GM12878 (cell line): ENCODE results near the gene NXPE4. TPM values are rescaled to one million over a fixed set of nuclear protein-coding genes. Genes with fewer than 3 reads are reported as not detected.

Experiments used
- BACH1 ChIP-seq: fragments of 450-650 bp; IDR thresholded peaks from 2 replicates; pipeline ENCODE4 v1.6.1; 2017; ENCODE audit warnings: mild to moderate bottlenecking, borderline replicate concordance
- CREM ChIP-seq: IDR thresholded peaks from 2 replicates; pipeline ENCODE4 v1.6.1; 2014; ENCODE audit warnings: antibody characterized with exemption, low read depth
- EZH2 ChIP-seq: IDR thresholded peaks from 2 replicates; pipeline ENCODE4 v1.6.1; 2012; ENCODE audit warnings: low read depth, mild to moderate bottlenecking, control low read depth, inconsistent platforms, low read length, borderline replicate concordance; ENCODE audit not compliant: control insufficient read depth
- MEF2B ChIP-seq: fragments of 450-650 bp; IDR thresholded peaks from 2 replicates; pipeline ENCODE4 v1.6.1; 2018; ENCODE audit warnings: mild to moderate bottlenecking, moderate library complexity; ENCODE audit not compliant: partially characterized antibody, poor library complexity, severe bottlenecking
- MTA3 ChIP-seq: IDR thresholded peaks from 2 replicates; pipeline ENCODE4 v1.6.1; 2012; ENCODE audit warnings: low read length, inconsistent platforms, borderline replicate concordance
- NBN ChIP-seq: fragments of 450-650 bp; IDR thresholded peaks from 2 replicates; pipeline ENCODE4 v1.6.1; 2016
- NFYB ChIP-seq: IDR thresholded peaks from 2 replicates; pipeline ENCODE4 v1.6.1; 2011; ENCODE audit warnings: low read depth, mild to moderate bottlenecking, low read length, improper control_type of control experiment, moderate library complexity; ENCODE audit not compliant: insufficient read depth
- PAX5 ChIP-seq: IDR thresholded peaks from 2 replicates; pipeline ENCODE4 v1.6.1; 2011; ENCODE audit warnings: low read depth, low read length, borderline replicate concordance
- PAX8 ChIP-seq: fragments of 450-650 bp; IDR thresholded peaks from 2 replicates; pipeline ENCODE4 v1.6.1; 2017; ENCODE audit warnings: mild to moderate bottlenecking, moderate library complexity
- POU2F2 ChIP-seq: IDR thresholded peaks from 3 replicates; pipeline ENCODE4 v1.6.1; 2011; ENCODE audit warnings: low read depth, mild to moderate bottlenecking, low read length, borderline replicate concordance
- RCOR1 ChIP-seq: conservative IDR thresholded peaks from 2 replicates; pipeline ENCODE4 v1.6.1; 2012; ENCODE audit warnings: low read depth, low read length, improper control_type of control experiment
- polyA plus RNA-seq, 11 experiments: library from polyadenylated mRNA; depleted of rRNA in 4 of 11; unstranded in 6 of 11; stranded (reverse) in 5 of 11; fragments of >200 nt; fragmentation: Nextera tagmentation in 4 of 11; fragmentation: Illumina TruSeq in 1 of 11; extraction: Ambion mirVana in 4 of 11; extraction: Trizol in 1 of 11; gene quantifications; 1 replicate in 1 of 11; 2 replicates in 10 of 11; pipeline versions ENCODE4 v1.2.1 to v1.2.3, GENCODE V29; 2011 to 2016; ENCODE audit warnings: inconsistent platforms in 2 of 11, missing spikeins in 2 of 11, low read depth in 1 of 11
- total RNA-seq, 4 experiments: library from RNA; depleted of rRNA in 3 of 4; stranded (reverse); fragments of >200 nt in 3 of 4; fragmentation: Illumina TruSeq in 1 of 4; extraction: Trizol in 1 of 4; gene quantifications; 2 replicates each; pipeline versions ENCODE4 v1.2.1 to v1.2.3, GENCODE V29; 2013 to 2021
- TF ChIP-seq, protein P1 (sequence below): fragments of 450-650 bp; IDR thresholded peaks from 2 replicates; pipeline ENCODE4 v1.6.1; 2016; ENCODE audit warnings: mild to moderate bottlenecking, moderate library complexity, borderline replicate concordance
- TF ChIP-seq, protein P2 (sequence below): fragments of 450-650 bp; formaldehyde crosslinking; IDR thresholded peaks from 2 replicates; pipeline ENCODE4 v1.4.0; 2020; ENCODE audit warnings: mild to moderate bottlenecking, moderate library complexity
- TF ChIP-seq, protein P3 (sequence below): fragments of 450-650 bp; IDR thresholded peaks from 2 replicates; pipeline ENCODE4 v1.6.1; 2017; ENCODE audit warnings: mild to moderate bottlenecking, low read depth, inconsistent platforms; ENCODE audit not compliant: poor library complexity, severe bottlenecking
- TF ChIP-seq, protein P4 (sequence below), 3 experiments: IDR thresholded peaks in 2 of 3; conservative IDR thresholded peaks in 1 of 3; 2 replicates each; pipeline ENCODE4 v1.5.1; 2011; ENCODE audit warnings: low read depth in 3 of 3, low read length in 3 of 3, mild to moderate bottlenecking in 3 of 3, control low read depth in 2 of 3, moderate library complexity in 2 of 3, inconsistent platforms in 1 of 3, mixed read lengths in 1 of 3; ENCODE audit not compliant: control insufficient read depth in 2 of 3, insufficient read depth in 1 of 3; ENCODE audit errors: extremely low read depth in 1 of 3

The NXPE4 gene
- total and polyA plus RNA-seq, 10 of the 15 experiments (the other 5 are each of a cell fraction or from before 2014, with no cell fraction given) = not detected

DNA sequence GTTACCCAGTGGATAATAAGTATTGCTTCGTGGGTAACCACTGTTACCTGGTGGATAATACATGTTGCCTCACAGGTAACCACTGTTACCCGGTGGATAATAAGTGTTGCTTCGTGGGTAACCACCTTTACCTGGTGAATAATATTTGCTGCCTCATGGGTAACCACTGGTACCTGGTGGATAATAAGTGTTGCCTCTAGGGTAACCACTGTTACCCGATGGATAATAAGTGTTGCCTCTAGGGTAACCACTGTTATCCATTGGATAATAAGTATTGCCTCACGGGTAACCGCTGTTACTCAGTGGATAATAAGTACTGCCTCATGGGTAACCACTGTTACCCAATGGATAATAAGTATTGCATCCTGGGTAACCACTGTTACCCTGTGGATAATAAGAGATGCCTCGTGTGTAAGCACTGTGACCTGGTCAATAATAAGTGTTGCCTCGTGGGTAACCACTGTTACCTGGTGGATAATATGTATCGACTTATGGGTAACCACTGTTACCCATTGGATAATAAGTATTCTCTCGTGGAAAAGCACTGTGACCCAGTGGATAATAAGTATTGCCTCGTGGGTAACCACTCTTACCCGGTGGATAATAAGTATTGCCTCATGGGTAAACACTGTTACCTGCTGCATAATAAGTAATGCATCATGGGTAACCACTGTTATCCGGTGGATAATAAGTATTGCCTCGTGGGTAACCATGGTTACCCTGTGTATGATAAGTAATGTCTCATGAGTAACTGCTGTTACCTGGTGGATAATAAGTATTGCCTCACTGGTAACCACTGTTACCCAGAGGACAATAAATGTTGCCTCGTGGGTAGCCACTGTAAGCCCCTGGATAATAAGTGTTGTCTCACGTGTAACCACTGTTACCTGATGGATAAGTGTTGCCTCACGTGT is 20.1 kb upstream of the NXPE4 start (continued):
- TF ChIP-seq, protein P1, sequence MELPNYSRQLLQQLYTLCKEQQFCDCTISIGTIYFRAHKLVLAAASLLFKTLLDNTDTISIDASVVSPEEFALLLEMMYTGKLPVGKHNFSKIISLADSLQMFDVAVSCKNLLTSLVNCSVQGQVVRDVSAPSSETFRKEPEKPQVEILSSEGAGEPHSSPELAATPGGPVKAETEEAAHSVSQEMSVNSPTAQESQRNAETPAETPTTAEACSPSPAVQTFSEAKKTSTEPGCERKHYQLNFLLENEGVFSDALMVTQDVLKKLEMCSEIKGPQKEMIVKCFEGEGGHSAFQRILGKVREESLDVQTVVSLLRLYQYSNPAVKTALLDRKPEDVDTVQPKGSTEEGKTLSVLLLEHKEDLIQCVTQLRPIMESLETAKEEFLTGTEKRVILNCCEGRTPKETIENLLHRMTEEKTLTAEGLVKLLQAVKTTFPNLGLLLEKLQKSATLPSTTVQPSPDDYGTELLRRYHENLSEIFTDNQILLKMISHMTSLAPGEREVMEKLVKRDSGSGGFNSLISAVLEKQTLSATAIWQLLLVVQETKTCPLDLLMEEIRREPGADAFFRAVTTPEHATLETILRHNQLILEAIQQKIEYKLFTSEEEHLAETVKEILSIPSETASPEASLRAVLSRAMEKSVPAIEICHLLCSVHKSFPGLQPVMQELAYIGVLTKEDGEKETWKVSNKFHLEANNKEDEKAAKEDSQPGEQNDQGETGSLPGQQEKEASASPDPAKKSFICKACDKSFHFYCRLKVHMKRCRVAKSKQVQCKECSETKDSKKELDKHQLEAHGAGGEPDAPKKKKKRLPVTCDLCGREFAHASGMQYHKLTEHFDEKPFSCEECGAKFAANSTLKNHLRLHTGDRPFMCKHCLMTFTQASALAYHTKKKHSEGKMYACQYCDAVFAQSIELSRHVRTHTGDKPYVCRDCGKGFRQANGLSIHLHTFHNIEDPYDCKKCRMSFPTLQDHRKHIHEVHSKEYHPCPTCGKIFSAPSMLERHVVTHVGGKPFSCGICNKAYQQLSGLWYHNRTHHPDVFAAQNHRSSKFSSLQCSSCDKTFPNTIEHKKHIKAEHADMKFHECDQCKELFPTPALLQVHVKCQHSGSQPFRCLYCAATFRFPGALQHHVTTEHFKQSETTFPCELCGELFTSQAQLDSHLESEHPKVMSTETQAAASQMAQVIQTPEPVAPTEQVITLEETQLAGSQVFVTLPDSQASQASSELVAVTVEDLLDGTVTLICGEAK = no peak
- TF ChIP-seq, protein P2, sequence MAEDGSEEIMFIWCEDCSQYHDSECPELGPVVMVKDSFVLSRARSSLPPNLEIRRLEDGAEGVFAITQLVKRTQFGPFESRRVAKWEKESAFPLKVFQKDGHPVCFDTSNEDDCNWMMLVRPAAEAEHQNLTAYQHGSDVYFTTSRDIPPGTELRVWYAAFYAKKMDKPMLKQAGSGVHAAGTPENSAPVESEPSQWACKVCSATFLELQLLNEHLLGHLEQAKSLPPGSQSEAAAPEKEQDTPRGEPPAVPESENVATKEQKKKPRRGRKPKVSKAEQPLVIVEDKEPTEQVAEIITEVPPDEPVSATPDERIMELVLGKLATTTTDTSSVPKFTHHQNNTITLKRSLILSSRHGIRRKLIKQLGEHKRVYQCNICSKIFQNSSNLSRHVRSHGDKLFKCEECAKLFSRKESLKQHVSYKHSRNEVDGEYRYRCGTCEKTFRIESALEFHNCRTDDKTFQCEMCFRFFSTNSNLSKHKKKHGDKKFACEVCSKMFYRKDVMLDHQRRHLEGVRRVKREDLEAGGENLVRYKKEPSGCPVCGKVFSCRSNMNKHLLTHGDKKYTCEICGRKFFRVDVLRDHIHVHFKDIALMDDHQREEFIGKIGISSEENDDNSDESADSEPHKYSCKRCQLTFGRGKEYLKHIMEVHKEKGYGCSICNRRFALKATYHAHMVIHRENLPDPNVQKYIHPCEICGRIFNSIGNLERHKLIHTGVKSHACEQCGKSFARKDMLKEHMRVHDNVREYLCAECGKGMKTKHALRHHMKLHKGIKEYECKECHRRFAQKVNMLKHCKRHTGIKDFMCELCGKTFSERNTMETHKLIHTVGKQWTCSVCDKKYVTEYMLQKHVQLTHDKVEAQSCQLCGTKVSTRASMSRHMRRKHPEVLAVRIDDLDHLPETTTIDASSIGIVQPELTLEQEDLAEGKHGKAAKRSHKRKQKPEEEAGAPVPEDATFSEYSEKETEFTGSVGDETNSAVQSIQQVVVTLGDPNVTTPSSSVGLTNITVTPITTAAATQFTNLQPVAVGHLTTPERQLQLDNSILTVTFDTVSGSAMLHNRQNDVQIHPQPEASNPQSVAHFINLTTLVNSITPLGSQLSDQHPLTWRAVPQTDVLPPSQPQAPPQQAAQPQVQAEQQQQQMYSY (CRISPR knock-in tag) = peak; percentile 88
- no peak for TF ChIP-seq NBN
- TF ChIP-seq MEF2B = no peak
- TF ChIP-seq, protein P3, sequence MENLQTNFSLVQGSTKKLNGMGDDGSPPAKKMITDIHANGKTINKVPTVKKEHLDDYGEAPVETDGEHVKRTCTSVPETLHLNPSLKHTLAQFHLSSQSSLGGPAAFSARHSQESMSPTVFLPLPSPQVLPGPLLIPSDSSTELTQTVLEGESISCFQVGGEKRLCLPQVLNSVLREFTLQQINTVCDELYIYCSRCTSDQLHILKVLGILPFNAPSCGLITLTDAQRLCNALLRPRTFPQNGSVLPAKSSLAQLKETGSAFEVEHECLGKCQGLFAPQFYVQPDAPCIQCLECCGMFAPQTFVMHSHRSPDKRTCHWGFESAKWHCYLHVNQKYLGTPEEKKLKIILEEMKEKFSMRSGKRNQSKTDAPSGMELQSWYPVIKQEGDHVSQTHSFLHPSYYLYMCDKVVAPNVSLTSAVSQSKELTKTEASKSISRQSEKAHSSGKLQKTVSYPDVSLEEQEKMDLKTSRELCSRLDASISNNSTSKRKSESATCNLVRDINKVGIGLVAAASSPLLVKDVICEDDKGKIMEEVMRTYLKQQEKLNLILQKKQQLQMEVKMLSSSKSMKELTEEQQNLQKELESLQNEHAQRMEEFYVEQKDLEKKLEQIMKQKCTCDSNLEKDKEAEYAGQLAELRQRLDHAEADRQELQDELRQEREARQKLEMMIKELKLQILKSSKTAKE = no peak
- TF ChIP-seq EZH2 = no peak
- peak; percentile 39; the same call in 1 of the 2 replicates for TF ChIP-seq MTA3
- no peak for TF ChIP-seq CREM
- no peak for TF ChIP-seq NFYB
- TF ChIP-seq POU2F2 = 0 out of 3 replicates have a peak, but pooled peaks have one; percentile 16
- TF ChIP-seq PAX8 = no peak
- peak; percentile 57; the same call in 1 of the 2 replicates for TF ChIP-seq PAX5
- TF ChIP-seq RCOR1 = no peak
- TF ChIP-seq, protein P4, sequence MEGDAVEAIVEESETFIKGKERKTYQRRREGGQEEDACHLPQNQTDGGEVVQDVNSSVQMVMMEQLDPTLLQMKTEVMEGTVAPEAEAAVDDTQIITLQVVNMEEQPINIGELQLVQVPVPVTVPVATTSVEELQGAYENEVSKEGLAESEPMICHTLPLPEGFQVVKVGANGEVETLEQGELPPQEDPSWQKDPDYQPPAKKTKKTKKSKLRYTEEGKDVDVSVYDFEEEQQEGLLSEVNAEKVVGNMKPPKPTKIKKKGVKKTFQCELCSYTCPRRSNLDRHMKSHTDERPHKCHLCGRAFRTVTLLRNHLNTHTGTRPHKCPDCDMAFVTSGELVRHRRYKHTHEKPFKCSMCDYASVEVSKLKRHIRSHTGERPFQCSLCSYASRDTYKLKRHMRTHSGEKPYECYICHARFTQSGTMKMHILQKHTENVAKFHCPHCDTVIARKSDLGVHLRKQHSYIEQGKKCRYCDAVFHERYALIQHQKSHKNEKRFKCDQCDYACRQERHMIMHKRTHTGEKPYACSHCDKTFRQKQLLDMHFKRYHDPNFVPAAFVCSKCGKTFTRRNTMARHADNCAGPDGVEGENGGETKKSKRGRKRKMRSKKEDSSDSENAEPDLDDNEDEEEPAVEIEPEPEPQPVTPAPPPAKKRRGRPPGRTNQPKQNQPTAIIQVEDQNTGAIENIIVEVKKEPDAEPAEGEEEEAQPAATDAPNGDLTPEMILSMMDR (IDR thresholded peaks at IDR 0.05 in 2 of 3, conservative IDR thresholded peaks at IDR 0.05 in 1 of 3; ENCODE audit: control insufficient read depth in 2 of 3, extremely low read depth in 1 of 3, insufficient read depth in 1 of 3, low read depth in 3 of 3, low read length in 3 of 3) = no peak
- TF ChIP-seq BACH1 = no peak
